ENCODE measurements around the gene DGKZ. TPM values are rescaled to one million over a fixed set of nuclear protein-coding genes. Genes with fewer than 3 reads are reported as not detected.

The DGKZ gene
- total and polyA plus RNA-seq, 2 of the 13 experiments (the other 11 are each of a cell fraction or from before 2014, with no cell fraction given), result 15.8 to 20.7 TPM

DNA sequence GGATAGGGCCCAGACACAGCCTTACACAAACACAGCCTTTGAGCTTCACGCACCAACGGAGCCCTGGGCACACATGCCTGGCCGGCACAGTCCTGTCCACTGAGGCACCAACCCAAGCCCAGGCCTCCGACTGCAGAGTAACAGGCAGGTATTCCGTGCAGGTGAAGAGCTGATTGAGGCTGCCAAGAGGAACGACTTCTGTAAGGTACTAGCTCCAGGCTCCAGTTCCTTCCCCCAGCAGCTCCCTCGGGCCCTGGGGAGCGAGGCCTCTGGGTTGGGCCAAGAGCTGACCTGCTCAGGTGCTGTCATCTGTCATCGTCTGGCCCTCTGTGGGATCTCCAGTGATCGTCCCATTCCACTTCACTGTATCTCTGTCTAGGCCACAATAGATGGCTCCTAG, 31.0 kb downstream of the DGKZ start (continued):
- TF ChIP-seq NFRKB (IDR thresholded peaks at IDR 0.05), result no peak

DNA sequence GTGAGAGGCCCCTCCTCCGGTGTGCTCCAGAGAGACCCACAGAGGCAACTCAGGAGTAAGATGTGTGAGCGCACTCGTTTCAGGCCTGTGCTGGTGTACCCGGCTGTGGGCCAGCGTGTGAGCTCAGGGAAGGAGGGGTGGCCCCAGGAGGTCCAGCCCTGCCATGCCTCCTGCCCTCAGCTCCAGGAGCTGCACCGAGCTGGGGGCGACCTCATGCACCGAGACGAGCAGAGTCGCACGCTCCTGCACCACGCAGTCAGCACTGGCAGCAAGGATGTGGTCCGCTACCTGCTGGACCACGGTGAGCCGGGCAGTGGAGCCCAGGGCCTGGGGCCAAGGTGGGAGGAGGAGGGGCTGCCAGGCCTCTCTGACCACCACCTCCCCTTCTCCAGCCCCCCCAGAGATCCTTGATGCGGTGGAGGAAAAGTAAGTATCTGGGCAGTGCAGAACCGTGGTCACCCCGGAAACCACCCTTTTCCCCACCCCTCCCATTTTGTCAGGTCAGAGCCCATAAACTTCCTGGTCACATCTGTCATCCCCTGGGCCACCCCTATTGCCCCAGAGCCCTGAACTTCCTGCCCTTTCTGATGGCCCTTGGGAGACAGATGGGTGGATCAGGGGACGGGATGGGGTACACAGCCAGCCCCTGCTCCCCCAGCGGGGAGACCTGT, 31.7 kb downstream of the DGKZ start:
- 76% methylated on average over 9 of the region's 20 CpGs for WGBS (ENCODE audit: low lambda C conversion rate)
- H3K36me3 ChIP-seq (replicated peaks in 1 of 2; ENCODE audit: control insufficient read depth in 1 of 2, insufficient read depth in 2 of 2, low read length in 2 of 2), result peaks cover 0 to 1% of the 10 kb centered on the region in 2 experiments; a peak in 1 of 5 replicates

More for the DNA sequence above, 31.7 kb downstream of the DGKZ start:
- peaks cover 31% of the 10 kb centered on the region for H3K4me1 ChIP-seq (ENCODE audit: insufficient read depth, low read length)
- H3K79me2 ChIP-seq (ENCODE audit: insufficient read depth, low read length), result peaks cover 4% of the 10 kb centered on the region
- TF ChIP-seq, protein P1, sequence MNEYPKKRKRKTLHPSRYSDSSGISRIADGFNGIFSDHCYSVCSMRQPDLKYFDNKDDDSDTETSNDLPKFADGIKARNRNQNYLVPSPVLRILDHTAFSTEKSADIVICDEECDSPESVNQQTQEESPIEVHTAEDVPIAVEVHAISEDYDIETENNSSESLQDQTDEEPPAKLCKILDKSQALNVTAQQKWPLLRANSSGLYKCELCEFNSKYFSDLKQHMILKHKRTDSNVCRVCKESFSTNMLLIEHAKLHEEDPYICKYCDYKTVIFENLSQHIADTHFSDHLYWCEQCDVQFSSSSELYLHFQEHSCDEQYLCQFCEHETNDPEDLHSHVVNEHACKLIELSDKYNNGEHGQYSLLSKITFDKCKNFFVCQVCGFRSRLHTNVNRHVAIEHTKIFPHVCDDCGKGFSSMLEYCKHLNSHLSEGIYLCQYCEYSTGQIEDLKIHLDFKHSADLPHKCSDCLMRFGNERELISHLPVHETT (CRISPR knock-in tag; conservative IDR thresholded peaks at IDR 0.05), result 0 out of 2 replicates have a peak, but pooled peaks have one; percentile 8
- TF ChIP-seq ZNF10 (CRISPR knock-in tag; IDR thresholded peaks at IDR 0.05; ENCODE audit: borderline replicate concordance, low read depth) (no peak), SMAD9 (CRISPR knock-in tag; IDR thresholded peaks at IDR 0.05) (peak; percentile 91; the same call in 1 of the 2 replicates), YEATS4 (CRISPR knock-in tag; IDR thresholded peaks at IDR 0.05; ENCODE audit: borderline replicate concordance) (peak; percentile 29; the same call in 1 of the 2 replicates), FOXK2 (IDR thresholded peaks at IDR 0.05) (no peak), ZNF253 (CRISPR knock-in tag; IDR thresholded peaks at IDR 0.05; ENCODE audit: borderline replicate concordance) (peak; percentile 56; the same call in 1 of the 2 replicates), SIN3A (IDR thresholded peaks at IDR 0.05; ENCODE audit: borderline replicate concordance, low read depth, low read length) (peak; percentile 2; the same call in 1 of the 2 replicates), JUND (CRISPR knock-in tag; IDR thresholded peaks at IDR 0.05) (no peak)
- TF ChIP-seq, protein P2, sequence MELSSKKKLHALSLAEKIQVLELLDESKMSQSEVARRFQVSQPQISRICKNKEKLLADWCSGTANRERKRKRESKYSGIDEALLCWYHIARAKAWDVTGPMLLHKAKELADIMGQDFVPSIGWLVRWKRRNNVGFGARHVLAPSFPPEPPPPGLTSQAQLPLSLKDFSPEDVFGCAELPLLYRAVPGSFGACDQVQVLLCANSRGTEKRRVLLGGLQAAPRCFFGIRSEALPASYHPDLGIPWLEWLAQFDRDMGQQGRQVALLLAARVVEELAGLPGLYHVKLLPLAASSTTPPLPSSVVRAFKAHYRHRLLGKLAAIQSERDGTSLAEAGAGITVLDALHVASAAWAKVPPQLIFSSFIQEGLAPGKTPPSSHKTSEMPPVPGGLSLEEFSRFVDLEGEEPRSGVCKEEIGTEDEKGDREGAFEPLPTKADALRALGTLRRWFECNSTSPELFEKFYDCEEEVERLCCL (CRISPR knock-in tag; IDR thresholded peaks at IDR 0.05; ENCODE audit: borderline replicate concordance), result no peak
- TF ChIP-seq, protein P3, sequence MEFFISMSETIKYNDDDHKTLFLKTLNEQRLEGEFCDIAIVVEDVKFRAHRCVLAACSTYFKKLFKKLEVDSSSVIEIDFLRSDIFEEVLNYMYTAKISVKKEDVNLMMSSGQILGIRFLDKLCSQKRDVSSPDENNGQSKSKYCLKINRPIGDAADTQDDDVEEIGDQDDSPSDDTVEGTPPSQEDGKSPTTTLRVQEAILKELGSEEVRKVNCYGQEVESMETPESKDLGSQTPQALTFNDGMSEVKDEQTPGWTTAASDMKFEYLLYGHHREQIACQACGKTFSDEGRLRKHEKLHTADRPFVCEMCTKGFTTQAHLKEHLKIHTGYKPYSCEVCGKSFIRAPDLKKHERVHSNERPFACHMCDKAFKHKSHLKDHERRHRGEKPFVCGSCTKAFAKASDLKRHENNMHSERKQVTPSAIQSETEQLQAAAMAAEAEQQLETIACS (CRISPR knock-in tag; IDR thresholded peaks at IDR 0.05), result peak; percentile 28; the same call in 1 of the 2 replicates
- peak overlapping the region; percentile 89 for H3K27ac ChIP-seq (ENCODE audit: extremely low read length, insufficient read depth, low read length)
- no peaks in the 10 kb centered on the region for H3K27me3 ChIP-seq (ENCODE audit: control insufficient read depth in 1 of 2, insufficient read depth in 2 of 2, low read length in 2 of 2)
- ChIA-PET POLR2A (interaction anchor here (1.2 to 1.7 kb wide), 2 partner anchors 21 to 31 kb away, joined by 4 read pairs; no protein-coding TSS in a partner anchor), CTCF (ENCODE audit: low intra/inter-chr PET ratio, low total read pairs) (no interaction called here)
- ATAC-seq (no peak), FAIRE-seq (no peak), DNase-seq (ENCODE audit: low spot score) (no peak)
- intact Hi-C loops (cut with micrococcal nuclease; ENCODE audit: unreplicated experiment) (no loop called here), in situ Hi-C loops (cut with HindIII; ENCODE audit: extremely low pct_ligation_motif_present, low pct_unique_long_range_greater_than_20kb) (no loop called here)
- peaks cover 8% of the 10 kb centered on the region for H4K20me1 ChIP-seq (ENCODE audit: insufficient read depth, low read length)
- BruUV-seq (replicated peaks), result no TSS peak
- peak overlapping the region in 1 of 3 experiments; percentile 87; a peak in 3 of 6 replicates for H3K4me3 ChIP-seq (replicated peaks in 1 of 3; ENCODE audit: insufficient read depth in 1 of 3, low read depth in 2 of 3, low read length in 3 of 3)
- peak overlapping the region; percentile 40; the same call in 1 of the 2 replicates for H3K9ac ChIP-seq (ENCODE audit: insufficient read depth, low read depth, low read length)
- H2AFZ ChIP-seq (ENCODE audit: low read length), result no peak overlapping the region
- H3K4me2 ChIP-seq (ENCODE audit: low read depth, low read length), result peak overlapping the region; percentile 75
- H3K9me3 ChIP-seq (ENCODE audit: low read length), result no peaks in the 10 kb centered on the region

All from HepG2 (cell line).